NCI-H1048 (cell line): Measurements from ENCODE around the gene CCSER1.
"Not testable (repeated sequence)": the region's sequence is repeated elsewhere in the genome, so short reads cannot be mapped to it uniquely, and the experiment has no call there.

Experiments used
- DNase-seq: peaks from one replicate; lab custom pipeline; 2025; lab: John Stamatoyannopoulos, UW

The CCSER1 gene

GRCh38 chr4:90715242-90715641 is 588.0 kb downstream of the CCSER1 start:
- DNase-seq, result no peak

- DNase-seq, result no peak
Observed at GRCh38 chr4:90718931-90719330, 591.7 kb downstream of the CCSER1 start.

GRCh38 chr4:90727938-90728337 is 600.7 kb downstream of the CCSER1 start:
- no peak for DNase-seq

- no peak for DNase-seq
Observed at GRCh38 chr4:90730752-90731151, 603.6 kb downstream of the CCSER1 start.

- no peak for DNase-seq
Observed at GRCh38 chr4:90733211-90733610, 606.0 kb downstream of the CCSER1 start.

GRCh38 chr4:90745176-90745575 is 618.0 kb downstream of the CCSER1 start:
- DNase-seq, result no peak

- no peak for DNase-seq
Observed at GRCh38 chr4:90753068-90753467, 625.9 kb downstream of the CCSER1 start.

GRCh38 chr4:90757534-90758060 is 630.4 kb downstream of the CCSER1 start:
- DNase-seq, result no peak

- no peak for DNase-seq
Observed at GRCh38 chr4:90760059-90760458, 632.9 kb downstream of the CCSER1 start.

GRCh38 chr4:90766837-90767236 is 639.6 kb downstream of the CCSER1 start:
- DNase-seq, result no peak

- no peak for DNase-seq
Observed at GRCh38 chr4:90769251-90769650, 642.1 kb downstream of the CCSER1 start.

GRCh38 chr4:90780193-90780592 is 653.0 kb downstream of the CCSER1 start:
- DNase-seq, result no peak

GRCh38 chr4:90786602-90787001 is 659.4 kb downstream of the CCSER1 start:
- no peak for DNase-seq

GRCh38 chr4:90792696-90793095 is 665.5 kb downstream of the CCSER1 start:
- no peak for DNase-seq

- DNase-seq, result no peak
Observed at GRCh38 chr4:90798948-90799347, 671.8 kb downstream of the CCSER1 start.

GRCh38 chr4:90799895-90800294 is 672.7 kb downstream of the CCSER1 start:
- DNase-seq, result no peak

- DNase-seq, result no peak
Observed at GRCh38 chr4:90815569-90815968, 688.4 kb downstream of the CCSER1 start.

GRCh38 chr4:90816754-90817153 is 689.6 kb downstream of the CCSER1 start:
- no peak for DNase-seq

- DNase-seq, result no peak
Observed at GRCh38 chr4:90824266-90825150, 697.3 kb downstream of the CCSER1 start.

GRCh38 chr4:90825849-90826248 is 698.7 kb downstream of the CCSER1 start:
- no peak for DNase-seq

- no peak for DNase-seq
Observed at GRCh38 chr4:90833706-90834105, 706.5 kb downstream of the CCSER1 start.

- DNase-seq, result no peak
Observed at GRCh38 chr4:90837241-90837640, 710.0 kb downstream of the CCSER1 start.

GRCh38 chr4:90838859-90839258 is 711.7 kb downstream of the CCSER1 start:
- not testable (repeated sequence) for DNase-seq

- no peak for DNase-seq
Observed at GRCh38 chr4:90840291-90840690, 713.1 kb downstream of the CCSER1 start.
